Measurements from ENCODE around the gene KIT.
"Not testable (repeated sequence)": the region's sequence is repeated elsewhere in the genome, so short reads cannot be mapped to it uniquely, and the experiment has no call there.

The KIT gene

GRCh38 chr4:54657551-54658251, at the start of gene KIT:
Gene KIT (plus strand): TSS chr4:54657957. CDS start chr4:54658015, 58 bp downstream.
- TF ChIP-seq JUND (IDR thresholded peaks at IDR 0.05; ENCODE audit: low read depth), result no peak
- in situ Hi-C loops (cut with HindIII; ENCODE audit: low pct_unique_long_range_greater_than_20kb, low sequenced_read_pairs), result no loop called here
- no peak for DNase-seq (ENCODE audit: low read depth in 1 of 2, low spot score in 1 of 2)

GRCh38 chr4:54609310-54609709, 48.4 kb upstream of the KIT start:
- in situ Hi-C loops (cut with HindIII; ENCODE audit: low pct_unique_long_range_greater_than_20kb, low sequenced_read_pairs), result no loop called here
- no peak for TF ChIP-seq JUND (IDR thresholded peaks at IDR 0.05; ENCODE audit: low read depth)
- DNase-seq (ENCODE audit: low read depth in 1 of 2, low spot score in 1 of 2), result no peak

DNA sequence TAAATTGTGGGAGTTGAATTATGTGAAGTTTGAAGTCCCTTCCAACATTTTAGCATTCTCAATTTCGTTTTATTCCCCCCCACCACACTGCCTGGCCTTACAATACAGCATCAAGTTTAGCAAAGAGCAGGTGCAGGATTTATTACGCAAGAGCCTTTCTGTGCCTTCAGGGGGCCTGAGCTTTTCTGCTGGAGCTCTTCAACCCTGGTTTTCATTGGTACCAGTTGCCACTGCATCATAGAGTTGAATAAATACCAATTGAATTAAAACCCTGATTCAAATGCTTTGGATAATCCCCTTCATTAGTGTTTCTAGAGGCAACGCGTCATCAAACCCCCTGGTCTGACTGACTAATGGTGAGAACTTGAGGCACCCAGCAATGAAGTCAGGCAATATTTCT, 43.6 kb upstream of the KIT start:
- in situ Hi-C loops (cut with HindIII; ENCODE audit: low pct_unique_long_range_greater_than_20kb, low sequenced_read_pairs), result no loop called here
- no peak for DNase-seq (ENCODE audit: low read depth in 1 of 2, low spot score in 1 of 2)
- TF ChIP-seq JUND (IDR thresholded peaks at IDR 0.05; ENCODE audit: low read depth), result no peak

- TF ChIP-seq JUND (IDR thresholded peaks at IDR 0.05; ENCODE audit: low read depth), result no peak
- in situ Hi-C loops (cut with HindIII; ENCODE audit: low pct_unique_long_range_greater_than_20kb, low sequenced_read_pairs), result no loop called here
- DNase-seq (ENCODE audit: low read depth in 1 of 2, low spot score in 1 of 2), result no peak
Observed at GRCh38 chr4:54620773-54621172, 37.0 kb upstream of the KIT start.

DNA sequence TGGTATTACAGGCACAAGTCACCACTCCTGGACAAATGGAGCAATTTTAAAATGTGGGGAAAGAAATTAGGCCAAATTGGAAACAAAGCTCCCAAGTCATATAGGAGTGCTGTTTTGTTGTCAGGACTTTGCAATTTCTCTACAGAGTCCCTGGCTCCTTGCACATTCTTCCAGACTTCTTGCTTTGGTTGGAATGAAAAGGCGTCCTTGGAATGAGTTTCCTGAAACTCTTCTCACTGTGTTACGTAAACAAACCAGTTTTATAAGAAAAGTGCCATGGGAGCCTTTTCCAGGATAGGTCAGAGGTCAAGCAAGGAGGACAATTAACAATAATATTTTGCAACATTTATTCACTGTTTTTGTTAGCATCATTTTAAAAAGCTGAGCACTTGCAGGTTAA, 32.4 kb upstream of the KIT start:
- no peak for TF ChIP-seq JUND (IDR thresholded peaks at IDR 0.05; ENCODE audit: low read depth)
- in situ Hi-C loops (cut with HindIII; ENCODE audit: low pct_unique_long_range_greater_than_20kb, low sequenced_read_pairs), result no loop called here
- DNase-seq (ENCODE audit: low read depth in 1 of 2, low spot score in 1 of 2), result peak in 1 of 2 experiments; percentile 6

DNA sequence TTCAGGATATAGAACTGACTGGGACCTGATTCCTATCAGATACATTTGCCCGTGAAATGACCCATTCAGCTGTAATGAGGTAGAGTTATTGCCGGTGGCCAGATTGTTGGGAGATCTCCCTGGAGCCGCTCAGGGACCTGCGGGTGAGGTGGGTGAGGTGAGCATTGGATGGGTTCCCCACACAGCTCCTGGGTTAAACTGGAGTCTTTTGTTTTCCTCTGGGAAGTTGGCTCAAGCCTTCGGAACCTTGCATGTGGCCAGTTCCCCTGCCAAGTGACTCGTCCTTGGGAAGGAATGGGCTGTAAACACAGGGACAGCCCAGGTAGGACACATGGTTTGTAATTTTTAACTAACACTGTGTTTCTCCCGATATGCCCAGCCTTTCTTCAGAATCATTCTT, 31.6 kb upstream of the KIT start:
- in situ Hi-C loops (cut with HindIII; ENCODE audit: low pct_unique_long_range_greater_than_20kb, low sequenced_read_pairs), result no loop called here
- TF ChIP-seq JUND (IDR thresholded peaks at IDR 0.05; ENCODE audit: low read depth), result no peak
- peak in 1 of 2 experiments; percentile 7 for DNase-seq (ENCODE audit: low read depth in 1 of 2, low spot score in 1 of 2)

DNA sequence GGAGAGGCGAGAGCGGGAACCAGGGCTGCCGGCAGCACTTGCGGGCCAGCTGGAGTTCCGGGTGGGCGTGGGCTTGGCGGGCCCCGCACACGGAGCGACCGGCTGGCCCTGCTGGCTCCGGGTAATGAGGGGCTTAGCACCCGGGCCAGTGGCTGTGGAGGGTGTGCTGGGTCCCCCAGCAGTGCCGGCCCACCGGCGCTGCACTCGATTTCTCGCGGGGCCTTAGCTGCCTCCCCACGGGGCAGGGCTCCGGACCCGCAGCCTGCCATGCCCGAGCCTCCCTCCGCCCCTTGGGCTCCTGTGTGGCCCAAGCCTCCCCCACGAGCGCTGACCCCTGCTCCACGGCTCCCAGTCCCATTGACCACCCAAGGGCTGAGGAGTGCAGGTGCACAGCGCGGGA, 25.2 kb upstream of the KIT start:
- in situ Hi-C loops (cut with HindIII; ENCODE audit: low pct_unique_long_range_greater_than_20kb, low sequenced_read_pairs), result no loop called here
- no peak for DNase-seq (ENCODE audit: low read depth in 1 of 2, low spot score in 1 of 2)
- no peak for TF ChIP-seq JUND (IDR thresholded peaks at IDR 0.05; ENCODE audit: low read depth)

- DNase-seq (ENCODE audit: low read depth in 1 of 2, low spot score in 1 of 2); in situ Hi-C loops (cut with HindIII; ENCODE audit: low pct_unique_long_range_greater_than_20kb, low sequenced_read_pairs): not testable (repeated sequence)
Observed at GRCh38 chr4:54633102-54633740, 24.5 kb upstream of the KIT start.

DNA sequence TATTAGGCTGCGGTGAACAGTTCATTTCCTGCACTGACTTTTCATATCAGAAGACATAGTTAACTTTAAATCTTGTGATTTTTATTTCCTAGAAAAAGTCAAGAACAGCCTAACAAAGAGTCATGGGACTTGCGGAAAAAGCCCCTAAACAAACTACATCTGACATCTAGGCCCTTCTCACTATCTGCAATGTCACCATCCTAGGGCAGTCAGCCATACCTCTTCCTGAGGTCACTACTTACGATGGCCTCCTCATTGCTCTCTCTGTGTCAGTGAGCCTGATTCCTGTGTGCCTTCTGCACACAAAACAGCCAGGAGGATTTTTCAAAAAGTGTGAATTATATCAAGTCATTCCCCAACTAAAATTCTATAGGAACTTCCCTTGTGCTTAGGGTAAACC, 22.4 kb upstream of the KIT start:
- DNase-seq (ENCODE audit: low read depth in 1 of 2, low spot score in 1 of 2), result no peak
- TF ChIP-seq JUND (IDR thresholded peaks at IDR 0.05; ENCODE audit: low read depth), result no peak
- in situ Hi-C loops (cut with HindIII; ENCODE audit: low pct_unique_long_range_greater_than_20kb, low sequenced_read_pairs), result no loop called here

DNA sequence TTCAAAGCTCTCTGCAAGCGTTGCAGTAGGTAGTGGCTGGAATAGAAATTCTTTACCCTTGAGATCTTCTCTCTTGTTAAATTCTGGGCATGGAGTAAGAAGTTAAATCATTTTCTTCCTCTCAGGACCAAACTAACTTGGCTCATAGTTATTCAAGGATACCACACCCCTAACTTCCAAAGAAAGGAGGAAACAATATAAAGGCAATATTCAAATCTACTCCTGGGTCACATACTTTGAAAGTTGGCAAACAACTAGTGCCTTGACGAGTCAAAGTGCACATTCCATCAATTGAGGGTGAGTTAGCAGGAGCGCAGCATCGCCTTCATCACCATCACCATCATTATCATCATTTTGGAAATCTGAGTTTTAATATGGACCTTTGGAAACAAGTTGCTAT, 20.4 kb upstream of the KIT start:
- TF ChIP-seq JUND (IDR thresholded peaks at IDR 0.05; ENCODE audit: low read depth), result no peak
- no peak for DNase-seq (ENCODE audit: low read depth in 1 of 2, low spot score in 1 of 2)
- in situ Hi-C loops (cut with HindIII; ENCODE audit: low pct_unique_long_range_greater_than_20kb, low sequenced_read_pairs), result no loop called here

GRCh38 chr4:54641101-54641500, 16.7 kb upstream of the KIT start:
- in situ Hi-C loops (cut with HindIII; ENCODE audit: low pct_unique_long_range_greater_than_20kb, low sequenced_read_pairs); DNase-seq (ENCODE audit: low read depth in 1 of 2, low spot score in 1 of 2): not testable (repeated sequence)

GRCh38 chr4:54643172-54643571, 14.6 kb upstream of the KIT start:
- in situ Hi-C loops (cut with HindIII; ENCODE audit: low pct_unique_long_range_greater_than_20kb, low sequenced_read_pairs), result no loop called here

GRCh38 chr4:54643958-54644751, 13.6 kb upstream of the KIT start:
- no peak for TF ChIP-seq JUND (IDR thresholded peaks at IDR 0.05; ENCODE audit: low read depth)
- DNase-seq (ENCODE audit: low read depth in 1 of 2, low spot score in 1 of 2), result no peak
- in situ Hi-C loops (cut with HindIII; ENCODE audit: low pct_unique_long_range_greater_than_20kb, low sequenced_read_pairs), result no loop called here

More at GRCh38 chr4:54643172-54643571, 14.6 kb upstream of the KIT start:
- DNase-seq (ENCODE audit: low read depth in 1 of 2, low spot score in 1 of 2), result no peak
- no peak for TF ChIP-seq JUND (IDR thresholded peaks at IDR 0.05; ENCODE audit: low read depth)

Data from T47D (cell line).